Naive B cell (primary cell): ENCODE measurements around the gene OXER1. TPM values are rescaled to one million over a fixed set of nuclear protein-coding genes. Genes with fewer than 3 reads are reported as not detected.

Source experiments
- ATAC-seq, 2 donors: fragments of 150-1000 bp; cut with Tn5 transposase; 2 replicates each; pipeline ENCODE4 v1.10.0; 2021; ENCODE audit warnings: low read depth in 2 of 2, mild to moderate bottlenecking in 2 of 2, moderate library complexity in 2 of 2
- DNase-seq: peaks from one replicate; pipeline ENCODE4 v3.0.0; 2022
- H3K27ac Mint-ChIP-seq, 6 donors: one replicate each; pipeline ENCODE4 v1.8.0; 2020 to 2022; ENCODE audit warnings: mild to moderate bottlenecking in 6 of 6, mixed read lengths in 6 of 6, moderate library complexity in 5 of 6, inconsistent platforms in 2 of 6
- H3K27me3 Mint-ChIP-seq, 3 donors: one replicate each; pipeline ENCODE4 v1.8.0; 2021 to 2022; ENCODE audit warnings: mixed read lengths in 3 of 3, mild to moderate bottlenecking in 1 of 3
- H3K36me3 Mint-ChIP-seq, 2 donors: one replicate each; pipeline ENCODE4 v1.8.0; 2020 to 2022; ENCODE audit warnings: mixed read lengths in 2 of 2, inconsistent platforms in 1 of 2, mild to moderate bottlenecking in 1 of 2
- H3K4me1 Mint-ChIP-seq, 3 donors: one replicate each; pipeline ENCODE4 v1.8.0; 2020 to 2022; ENCODE audit warnings: mixed read lengths in 3 of 3, inconsistent platforms in 1 of 3, mild to moderate bottlenecking in 1 of 3, moderate library complexity in 1 of 3
- H3K4me3 Mint-ChIP-seq, 8 donors: one replicate each; pipeline ENCODE4 v1.8.0; 2020 to 2022; ENCODE audit warnings: mild to moderate bottlenecking in 8 of 8, mixed read lengths in 8 of 8, moderate library complexity in 8 of 8, inconsistent platforms in 2 of 8
- H3K9me3 Mint-ChIP-seq, 7 donors: one replicate each; pipeline ENCODE4 v1.8.0; 2020 to 2022; ENCODE audit warnings: mixed read lengths in 7 of 7, mild to moderate bottlenecking in 5 of 7, inconsistent platforms in 2 of 7, moderate library complexity in 1 of 7
- polyA plus RNA-seq, 6 donors: library from polyadenylated mRNA; unstranded; fragments of 300-500 nt; fragmentation: Illumina TruSeq; gene quantifications; one replicate each; pipeline ENCODE4 v1.2.3, GENCODE V29; 2021; ENCODE audit warnings: low read depth in 6 of 6

The OXER1 gene
- polyA plus RNA-seq, 6 donors from 2014 or later = 0.52 to 1.8 (median 0.78) TPM; not detected in 1

DNA sequence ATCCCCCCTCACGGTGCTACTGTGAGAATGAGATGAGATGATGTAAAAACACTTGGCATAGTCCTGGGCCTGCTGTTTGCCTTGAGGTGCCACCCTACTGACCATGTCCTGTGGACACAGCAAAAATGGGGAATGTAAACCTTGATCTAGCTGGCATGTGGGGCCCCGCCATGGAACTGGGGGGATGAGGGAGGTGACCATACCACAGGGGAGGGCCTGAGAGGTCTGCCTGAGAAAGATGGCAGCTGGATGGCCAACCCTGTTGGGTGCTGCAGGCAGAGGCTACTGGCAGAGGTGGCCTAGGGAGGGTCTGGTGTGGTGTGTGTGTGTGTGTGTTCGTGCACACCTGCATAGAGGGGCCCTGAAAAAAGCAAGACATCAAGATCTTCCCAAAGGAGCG is 27.7 kb upstream of the OXER1 start:
- Mint-ChIP-seq H3K27me3 (no peaks in the 10 kb centered on the region), H3K27ac (peak overlapping the region in 4 of 6 donors; percentile 80 to 96 (median 91)), H3K36me3 (peaks cover 0 to 7% of the 10 kb centered on the region in 2 donors), H3K4me1 (peaks cover 35 to 53% (median 47%) of the 10 kb centered on the region in 3 donors), H3K4me3 (peak overlapping the region; percentile 74 to 97 (median 92)), H3K9me3 (no peaks in the 10 kb centered on the region)
- ATAC-seq = no peak
- no peak for DNase-seq

DNA sequence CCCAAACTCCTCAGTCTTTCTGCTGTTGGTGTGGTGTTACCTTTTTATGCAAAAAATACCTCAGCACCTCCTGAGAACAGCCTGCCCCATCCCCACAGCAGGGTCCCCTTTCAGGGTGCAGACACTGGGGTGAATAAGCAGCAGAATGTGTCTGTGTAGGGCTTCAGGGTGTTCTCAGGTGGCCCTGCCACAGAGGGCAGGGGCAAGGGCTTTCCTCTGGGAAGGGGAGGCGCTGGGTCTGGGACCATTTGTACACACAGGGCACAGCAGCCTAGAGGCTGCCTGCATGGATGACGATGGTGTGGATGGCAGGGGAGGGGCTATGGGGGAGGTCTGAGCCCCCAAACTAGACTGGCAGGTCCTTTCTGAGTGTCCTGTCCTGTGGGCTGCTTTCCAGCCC is 25.8 kb upstream of the OXER1 start:
- no peak for DNase-seq
- Mint-ChIP-seq H3K4me3 (peak overlapping the region in 3 of 8 donors; percentile 23 to 83 (median 83)), H3K4me1 (peaks cover 32 to 40% (median 34%) of the 10 kb centered on the region in 3 donors), H3K27me3 (no peaks in the 10 kb centered on the region), H3K9me3 (no peaks in the 10 kb centered on the region), H3K36me3 (peaks cover 0 to 7% of the 10 kb centered on the region in 2 donors), H3K27ac (peak overlapping the region in 1 of 6 donors; percentile 12)
- ATAC-seq = no peak

DNA sequence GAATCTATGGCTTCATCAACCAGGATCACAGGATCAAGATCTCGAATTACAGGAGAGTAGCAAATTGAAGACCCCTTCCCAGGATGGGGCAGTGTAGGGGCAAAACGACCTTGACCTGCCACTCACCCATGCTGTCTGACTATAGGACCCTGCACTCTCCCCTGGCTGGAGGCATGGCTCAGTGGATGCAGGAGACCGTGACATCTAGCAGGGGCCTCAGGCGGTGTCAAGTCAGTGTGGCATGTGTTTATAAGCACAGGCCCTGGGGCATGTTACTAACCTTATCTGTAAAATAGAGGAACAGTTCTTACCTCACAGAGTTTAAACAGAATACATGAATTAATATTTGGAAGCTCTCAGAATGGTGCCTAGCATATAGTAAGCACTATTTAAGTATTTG is 24.9 kb upstream of the OXER1 start:
- Mint-ChIP-seq H3K4me3 (no peak overlapping the region), H3K9me3 (no peaks in the 10 kb centered on the region), H3K4me1 (peaks cover 25 to 31% (median 25%) of the 10 kb centered on the region in 3 donors), H3K27me3 (no peaks in the 10 kb centered on the region), H3K27ac (no peak overlapping the region), H3K36me3 (peaks cover 0 to 7% of the 10 kb centered on the region in 2 donors)
- no peak for DNase-seq
- ATAC-seq = no peak

GRCh38 chr2:42788478-42788793 is 24.5 kb upstream of the OXER1 start:
- Mint-ChIP-seq H3K4me3 (peak overlapping the region in 1 of 8 donors; percentile 47), H3K27me3 (no peaks in the 10 kb centered on the region), H3K9me3 (no peaks in the 10 kb centered on the region), H3K36me3 (peaks cover 0 to 7% of the 10 kb centered on the region in 2 donors), H3K4me1 (peaks cover 21 to 27% (median 21%) of the 10 kb centered on the region in 3 donors), H3K27ac (no peak overlapping the region)
- ATAC-seq (no peak), DNase-seq (no peak)

DNA sequence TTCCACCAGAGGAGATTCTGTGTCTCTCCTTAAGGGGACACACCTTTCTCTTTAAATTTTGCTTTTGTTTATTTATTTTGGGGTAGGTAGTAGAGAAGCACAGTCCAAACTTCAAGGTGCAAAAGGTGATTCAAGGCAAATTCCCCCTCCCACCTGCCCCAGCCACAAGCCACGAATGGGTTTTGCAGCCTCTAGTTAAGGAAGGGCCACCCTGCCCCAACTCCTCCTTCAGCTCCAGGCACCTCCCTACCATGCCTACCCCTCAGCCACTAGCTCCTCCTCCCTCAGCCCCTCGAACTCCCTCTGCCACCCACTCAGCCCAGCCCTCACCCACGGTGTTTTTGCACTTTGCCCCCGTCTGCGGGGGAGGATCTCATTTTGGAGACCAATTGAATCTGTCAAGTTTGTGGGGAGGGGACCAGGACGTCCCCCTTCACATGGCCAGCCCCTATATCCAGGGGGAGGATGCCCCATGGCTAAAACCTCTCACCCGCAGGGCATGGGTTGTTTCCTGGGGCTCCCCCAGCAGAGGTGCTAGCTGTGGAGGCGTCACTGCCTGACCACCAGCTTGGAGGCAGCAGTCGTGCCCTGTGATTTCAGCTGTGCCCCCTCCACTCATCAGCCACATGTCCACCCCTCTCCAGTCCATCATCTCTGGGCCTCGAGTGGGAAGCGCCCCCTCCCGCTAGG is 24.0 kb upstream of the OXER1 start:
- peaks cover 17 to 22% (median 18%) of the 10 kb centered on the region in 3 donors for H3K4me1 Mint-ChIP-seq
- no peaks in the 10 kb centered on the region for H3K27me3 Mint-ChIP-seq
- peak overlapping the region in 1 of 6 donors; percentile 54 for H3K27ac Mint-ChIP-seq
- no peak for ATAC-seq
- H3K4me3 Mint-ChIP-seq = no peak overlapping the region
- H3K36me3 Mint-ChIP-seq = peaks cover 0 to 7% of the 10 kb centered on the region in 2 donors
- peaks cover 0 to 1% (median 0%) of the 10 kb centered on the region in 7 donors for H3K9me3 Mint-ChIP-seq
- DNase-seq = no peak

DNA sequence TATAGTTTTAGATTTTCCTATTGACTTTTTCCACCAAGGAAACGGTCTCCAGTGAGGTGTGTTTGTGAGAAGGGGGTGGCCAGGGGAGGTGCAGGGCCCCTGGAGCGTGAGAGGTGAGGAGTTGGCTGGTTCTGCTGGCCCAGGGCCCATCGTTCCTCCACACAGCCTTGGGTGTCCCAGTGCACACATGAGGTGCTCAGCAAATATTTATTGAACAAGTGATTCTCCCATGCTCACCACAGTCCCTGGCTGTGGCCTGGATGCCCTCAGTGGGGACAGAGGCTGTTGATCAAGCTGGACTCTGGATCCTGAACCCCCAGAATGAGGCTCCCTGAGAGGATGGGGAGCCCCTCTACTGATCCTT is 23.5 kb upstream of the OXER1 start:
- DNase-seq (no peak), ATAC-seq (no peak)
- Mint-ChIP-seq H3K4me3 (no peak overlapping the region), H3K27me3 (no peaks in the 10 kb centered on the region), H3K9me3 (peaks cover 0 to 3% (median 0%) of the 10 kb centered on the region in 7 donors), H3K27ac (peak overlapping the region in 1 of 6 donors; percentile 54), H3K4me1 (peaks cover 17 to 22% (median 18%) of the 10 kb centered on the region in 3 donors), H3K36me3 (peaks cover 4 to 7% of the 10 kb centered on the region in 2 donors)

DNA sequence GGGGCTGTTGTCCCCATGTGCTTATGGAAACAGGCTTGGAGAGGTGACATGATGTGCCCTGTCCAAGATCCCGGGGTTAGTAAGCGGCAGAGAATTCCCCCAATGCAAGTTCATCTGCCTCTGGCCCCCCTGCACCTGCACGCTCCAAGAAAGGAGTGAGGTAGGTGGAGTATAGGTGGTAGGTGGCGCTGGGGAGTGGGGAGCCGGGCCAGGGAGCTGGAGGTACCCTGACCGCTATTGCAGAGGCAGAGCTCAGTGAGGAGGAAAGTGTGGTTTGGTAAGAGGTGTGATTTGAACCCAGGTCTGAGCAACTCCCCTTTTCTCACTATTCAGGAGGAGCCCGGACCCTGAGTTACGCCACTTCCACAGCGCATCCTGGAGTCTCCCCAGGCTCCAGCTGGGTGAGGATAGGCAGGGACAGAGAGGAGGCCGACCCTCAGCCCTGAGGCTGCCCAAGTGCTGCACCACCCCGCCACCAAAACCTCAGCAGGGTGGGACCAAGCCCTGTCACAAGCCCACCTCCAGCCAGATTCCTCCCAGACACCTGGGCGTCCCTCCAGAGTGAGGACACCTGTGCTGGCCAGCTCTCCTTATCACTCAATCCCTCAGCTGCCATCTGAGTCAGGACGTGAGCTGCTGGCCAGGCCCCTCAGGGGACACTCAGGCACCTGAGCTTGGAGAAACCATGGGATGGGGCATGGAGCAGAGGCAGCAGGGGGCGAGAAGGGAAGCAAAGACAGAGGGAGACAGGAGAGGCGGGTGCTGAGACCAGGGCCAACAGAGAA is 22.8 kb upstream of the OXER1 start:
- H3K36me3 Mint-ChIP-seq = peaks cover under 1 to 9% of the 10 kb centered on the region in 2 donors
- ATAC-seq (no peak), DNase-seq (no peak)
- peaks cover 0 to 4% (median 0%) of the 10 kb centered on the region in 7 donors for H3K9me3 Mint-ChIP-seq
- peak overlapping the region in 2 of 6 donors; percentile 52 to 70 for H3K27ac Mint-ChIP-seq
- no peaks in the 10 kb centered on the region for H3K27me3 Mint-ChIP-seq
- no peak overlapping the region for H3K4me3 Mint-ChIP-seq
- peaks cover 11 to 15% (median 13%) of the 10 kb centered on the region in 3 donors for H3K4me1 Mint-ChIP-seq

DNA sequence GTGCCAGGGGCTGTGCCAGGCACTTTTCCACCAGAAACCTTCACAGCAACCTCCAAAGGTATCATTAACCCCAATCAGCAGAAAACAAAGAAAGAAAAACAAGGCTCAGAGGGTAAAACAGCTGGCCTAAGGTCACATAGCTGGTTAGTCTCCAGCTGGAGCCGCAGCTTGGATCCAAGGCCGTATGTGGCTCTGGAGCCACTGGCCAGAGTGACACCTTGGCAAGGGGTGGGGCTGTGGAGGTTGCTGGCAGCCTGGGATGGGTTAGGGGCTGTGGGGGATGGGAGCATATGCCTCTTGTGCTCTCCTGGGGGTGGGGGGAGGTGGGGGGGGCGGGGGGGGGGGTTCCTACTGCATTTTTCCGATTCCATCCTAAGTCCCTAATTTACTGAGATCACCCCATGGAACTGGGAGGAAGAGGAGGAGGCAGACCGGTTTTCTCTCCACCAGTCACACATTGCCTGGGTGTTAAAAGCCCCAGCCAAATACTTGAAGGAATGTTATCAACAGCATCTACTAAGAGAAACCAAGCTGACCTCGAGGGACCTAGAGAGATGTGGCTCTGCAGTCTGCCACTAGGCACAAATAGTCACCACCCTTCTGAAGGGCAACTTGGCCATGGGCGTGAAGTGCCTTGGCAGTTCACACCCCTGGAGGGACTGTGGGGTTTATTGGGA is 20.4 kb upstream of the OXER1 start:
- Mint-ChIP-seq H3K27me3 (no peaks in the 10 kb centered on the region), H3K27ac (no peak overlapping the region), H3K9me3 (peaks cover 0 to 8% (median 0%) of the 10 kb centered on the region in 7 donors), H3K4me1 (peaks cover 0 to 6% (median 0%) of the 10 kb centered on the region in 3 donors), H3K4me3 (no peak overlapping the region), H3K36me3 (peaks cover 0 to 9% of the 10 kb centered on the region in 2 donors)
- ATAC-seq (no peak), DNase-seq (no peak)

DNA sequence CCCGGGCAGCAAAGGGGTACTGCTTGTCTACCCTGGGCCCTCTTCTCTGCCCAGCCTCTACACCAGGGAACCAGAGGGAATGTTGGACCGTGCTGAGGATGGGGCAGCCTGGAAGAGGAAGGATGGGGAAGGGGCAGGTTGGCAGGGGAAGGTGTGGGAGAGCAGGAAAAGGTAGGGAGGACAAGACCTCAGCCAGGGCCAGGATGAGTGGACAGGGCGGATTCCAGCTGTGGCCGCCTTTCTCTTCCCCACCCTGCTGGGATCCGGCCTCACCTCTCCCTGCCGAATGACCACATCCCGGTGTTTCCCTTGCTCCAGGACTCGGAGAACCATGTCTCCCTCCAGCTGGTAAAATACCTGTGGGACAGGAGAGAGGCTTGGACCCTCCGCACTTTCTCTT is 19.6 kb upstream of the OXER1 start:
- ATAC-seq = no peak
- no peak for DNase-seq
- Mint-ChIP-seq H3K4me3 (no peak overlapping the region), H3K27me3 (no peaks in the 10 kb centered on the region), H3K4me1 (peaks cover 0 to 6% (median 0%) of the 10 kb centered on the region in 3 donors), H3K27ac (no peak overlapping the region), H3K9me3 (peaks cover 0 to 8% (median 0%) of the 10 kb centered on the region in 7 donors), H3K36me3 (peaks cover 0 to 9% of the 10 kb centered on the region in 2 donors)

DNA sequence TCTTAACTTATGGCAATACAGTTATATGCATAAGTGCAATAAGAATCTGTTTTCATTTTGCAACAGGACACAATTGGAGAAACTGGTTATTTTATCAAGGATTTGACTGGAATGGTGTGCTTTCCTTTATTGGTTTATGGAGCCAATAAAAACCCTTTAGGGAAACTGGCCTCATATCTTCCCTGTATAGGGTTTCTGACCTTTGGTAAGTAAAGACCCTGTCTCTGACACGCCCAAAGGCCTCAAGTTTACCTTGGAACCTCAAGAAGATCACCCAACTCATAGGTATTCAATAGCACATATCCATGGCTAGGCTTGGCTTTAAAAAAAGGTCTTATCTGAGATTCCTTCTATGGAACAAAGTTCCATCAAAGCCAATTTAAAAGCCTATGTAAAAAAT is 17.2 kb upstream of the OXER1 start:
- Mint-ChIP-seq H3K9me3 (peaks cover 0 to 10% (median 4%) of the 10 kb centered on the region in 7 donors), H3K27ac (no peak overlapping the region), H3K4me1 (no peaks in the 10 kb centered on the region), H3K27me3 (no peaks in the 10 kb centered on the region), H3K36me3 (peaks cover 0 to 9% of the 10 kb centered on the region in 2 donors), H3K4me3 (no peak overlapping the region)
- ATAC-seq (no peak), DNase-seq (no peak)

GRCh38 chr2:42777883-42778805 is 14.2 kb upstream of the OXER1 start:
- ATAC-seq (no peak), DNase-seq (no peak)
- Mint-ChIP-seq H3K9me3 (peaks cover 0 to 9% (median 4%) of the 10 kb centered on the region in 7 donors), H3K36me3 (peaks cover 0 to 9% of the 10 kb centered on the region in 2 donors), H3K27ac (peak overlapping the region in 1 of 6 donors; percentile 6), H3K27me3 (no peaks in the 10 kb centered on the region), H3K4me3 (no peak overlapping the region), H3K4me1 (peaks cover 8 to 10% (median 8%) of the 10 kb centered on the region in 3 donors)

DNA sequence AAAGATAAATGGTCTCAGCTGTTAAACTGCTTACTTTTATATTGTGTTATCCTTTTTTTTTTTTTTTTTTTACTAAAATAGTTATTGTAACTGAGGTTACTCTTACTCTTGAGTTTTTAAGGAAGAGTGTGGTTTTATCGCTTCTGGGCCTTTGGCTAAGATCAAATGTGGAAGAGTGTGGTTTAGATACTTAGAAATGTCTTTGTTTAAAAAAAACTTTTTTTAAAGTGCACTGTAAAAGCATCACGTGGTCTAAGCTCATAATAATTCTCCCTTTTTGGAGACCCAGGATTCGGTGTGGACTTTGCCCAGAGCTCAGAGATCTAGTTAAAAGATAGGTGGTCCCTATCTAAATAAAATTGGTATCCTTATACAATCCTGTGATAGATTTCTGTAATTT is 11.9 kb upstream of the OXER1 start:
- Mint-ChIP-seq H3K27me3 (no peaks in the 10 kb centered on the region), H3K27ac (peak overlapping the region in 2 of 6 donors; percentile 26 to 70), H3K36me3 (no peaks in the 10 kb centered on the region), H3K4me1 (peaks cover 8 to 10% (median 8%) of the 10 kb centered on the region in 3 donors), H3K9me3 (peaks cover 0 to 6% (median 2%) of the 10 kb centered on the region in 7 donors), H3K4me3 (peak overlapping the region in 1 of 8 donors; percentile 18)
- ATAC-seq (no peak), DNase-seq (no peak)
